Mammary epithelial cell (primary cell): ENCODE measurements around the gene PPP1R14B.

Experiments
- CTCF ChIP-seq, 2 donors: IDR thresholded peaks in 1 of 2; conservative IDR thresholded peaks in 1 of 2; 2 replicates each; pipeline ENCODE4 v1.5.1; 2011 to 2012; ENCODE audit warnings: inconsistent platforms in 2 of 2, low read length in 2 of 2, mild to moderate bottlenecking in 2 of 2, control low read depth in 1 of 2, low read depth in 1 of 2; ENCODE audit not compliant: insufficient read depth in 1 of 2; ENCODE audit errors: extremely low read depth in 1 of 2
- EZH2 ChIP-seq: IDR thresholded peaks from 2 replicates; pipeline ENCODE4 v1.6.1; 2012; ENCODE audit warnings: low read length, inconsistent platforms, borderline replicate concordance

GRCh38 chr11:64241241-64241490 is 5.6 kb downstream of the PPP1R14B start:
- TF ChIP-seq CTCF (conservative IDR thresholded peaks at IDR 0.05 in 1 of 2, IDR thresholded peaks at IDR 0.05 in 1 of 2; ENCODE audit: extremely low read depth in 1 of 2, insufficient read depth in 1 of 2, low read depth in 1 of 2, low read length in 2 of 2) = no peak
- no peak for TF ChIP-seq EZH2
